Measurements from ENCODE around the gene MDH1B. TPM values are rescaled to one million over a fixed set of nuclear protein-coding genes. Genes with fewer than 3 reads are reported as not detected.

Gene MDH1B
- polyA plus RNA-seq, 1 of the 3 experiments (the other 2 are of a cell fraction): 1.7 TPM

DNA sequence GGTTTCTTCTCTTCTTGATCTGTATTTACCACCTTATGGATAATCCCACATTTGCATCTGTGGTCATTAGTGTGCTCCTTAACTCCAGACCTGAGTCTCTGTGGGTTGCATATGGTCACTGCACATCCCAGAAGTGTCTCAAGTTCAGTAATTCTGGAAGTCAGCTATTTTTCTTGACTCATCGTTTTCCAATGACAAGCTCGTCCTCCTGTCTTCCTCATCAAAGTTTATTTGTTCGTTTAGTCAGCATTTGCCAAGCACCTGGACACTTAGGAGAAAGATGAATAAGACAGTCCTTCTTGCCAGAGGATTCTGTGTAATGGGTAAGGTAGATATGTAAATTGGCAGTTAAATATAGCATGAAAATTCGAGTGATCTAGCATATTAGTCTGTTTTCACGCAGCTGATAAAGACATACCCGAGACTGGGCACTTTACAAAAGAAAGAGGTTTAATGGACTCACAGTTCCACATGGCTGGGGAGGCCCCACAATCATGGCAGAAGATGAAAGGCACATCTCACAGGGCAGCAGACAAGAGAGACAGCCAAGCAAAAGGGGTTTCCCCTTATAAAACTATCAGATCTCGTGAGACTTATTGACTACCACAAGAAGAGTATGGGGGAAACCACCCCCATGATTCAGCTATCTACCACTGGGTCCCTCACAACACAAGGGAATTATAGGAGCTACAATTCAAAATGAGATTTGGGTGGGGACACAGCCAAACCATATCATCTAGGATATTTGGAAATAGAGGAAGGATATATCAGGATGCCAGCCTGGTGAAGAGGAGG, 19.6 kb upstream of the MDH1B start:
- DNase-seq: no peak
- H3K36me3 ChIP-seq (replicated peaks in 1 of 2; ENCODE audit: control insufficient read depth in 1 of 2, insufficient read depth in 2 of 2, low read length in 1 of 2): peaks cover 60 to 84% of the 10 kb centered on the region in 2 experiments
- CTCF ChIA-PET: interaction anchor here (1.2 to 7.6 kb wide), 4 partner anchors 11 to 689 kb away, joined by 3 to 98 read pairs (median 38); no protein-coding TSS in a partner anchor

More for the DNA sequence above, 19.6 kb upstream of the MDH1B start:
- no peaks in the 10 kb centered on the region for H3K27me3 ChIP-seq (ENCODE audit: insufficient read depth)
- no peaks in the 10 kb centered on the region for H3K9me3 ChIP-seq
- H3F3A ChIP-seq (replicated peaks; ENCODE audit: insufficient read depth): peaks cover 3% of the 10 kb centered on the region
- H3K27ac ChIP-seq (ENCODE audit: low read depth in 2 of 2, low read length in 1 of 2): no peak overlapping the region
- POLR2A ChIA-PET: no interaction called here
- H3K79me2 ChIP-seq (ENCODE audit: insufficient read depth): peaks cover 13% of the 10 kb centered on the region; the same call in 1 of the 2 replicates
- no peak overlapping the region for H2AFZ ChIP-seq (ENCODE audit: low read depth)
- no peak overlapping the region for H3K4me3 ChIP-seq (ENCODE audit: low read depth in 2 of 2, low read length in 1 of 2)
- no peak for TF ChIP-seq RXRA (IDR thresholded peaks at IDR 0.05; ENCODE audit: borderline replicate concordance, low read depth)
- TF ChIP-seq MEF2A (IDR thresholded peaks at IDR 0.05; ENCODE audit: borderline replicate concordance, low read depth): no peak
- TF ChIP-seq, protein P1, sequence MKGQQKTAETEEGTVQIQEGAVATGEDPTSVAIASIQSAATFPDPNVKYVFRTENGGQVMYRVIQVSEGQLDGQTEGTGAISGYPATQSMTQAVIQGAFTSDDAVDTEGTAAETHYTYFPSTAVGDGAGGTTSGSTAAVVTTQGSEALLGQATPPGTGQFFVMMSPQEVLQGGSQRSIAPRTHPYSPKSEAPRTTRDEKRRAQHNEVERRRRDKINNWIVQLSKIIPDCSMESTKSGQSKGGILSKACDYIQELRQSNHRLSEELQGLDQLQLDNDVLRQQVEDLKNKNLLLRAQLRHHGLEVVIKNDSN (IDR thresholded peaks at IDR 0.05; ENCODE audit: borderline replicate concordance, low read depth): no peak
- no peak for TF ChIP-seq NRF1 (IDR thresholded peaks at IDR 0.05; ENCODE audit: low read depth, low read length)
- TF ChIP-seq, protein P2, sequence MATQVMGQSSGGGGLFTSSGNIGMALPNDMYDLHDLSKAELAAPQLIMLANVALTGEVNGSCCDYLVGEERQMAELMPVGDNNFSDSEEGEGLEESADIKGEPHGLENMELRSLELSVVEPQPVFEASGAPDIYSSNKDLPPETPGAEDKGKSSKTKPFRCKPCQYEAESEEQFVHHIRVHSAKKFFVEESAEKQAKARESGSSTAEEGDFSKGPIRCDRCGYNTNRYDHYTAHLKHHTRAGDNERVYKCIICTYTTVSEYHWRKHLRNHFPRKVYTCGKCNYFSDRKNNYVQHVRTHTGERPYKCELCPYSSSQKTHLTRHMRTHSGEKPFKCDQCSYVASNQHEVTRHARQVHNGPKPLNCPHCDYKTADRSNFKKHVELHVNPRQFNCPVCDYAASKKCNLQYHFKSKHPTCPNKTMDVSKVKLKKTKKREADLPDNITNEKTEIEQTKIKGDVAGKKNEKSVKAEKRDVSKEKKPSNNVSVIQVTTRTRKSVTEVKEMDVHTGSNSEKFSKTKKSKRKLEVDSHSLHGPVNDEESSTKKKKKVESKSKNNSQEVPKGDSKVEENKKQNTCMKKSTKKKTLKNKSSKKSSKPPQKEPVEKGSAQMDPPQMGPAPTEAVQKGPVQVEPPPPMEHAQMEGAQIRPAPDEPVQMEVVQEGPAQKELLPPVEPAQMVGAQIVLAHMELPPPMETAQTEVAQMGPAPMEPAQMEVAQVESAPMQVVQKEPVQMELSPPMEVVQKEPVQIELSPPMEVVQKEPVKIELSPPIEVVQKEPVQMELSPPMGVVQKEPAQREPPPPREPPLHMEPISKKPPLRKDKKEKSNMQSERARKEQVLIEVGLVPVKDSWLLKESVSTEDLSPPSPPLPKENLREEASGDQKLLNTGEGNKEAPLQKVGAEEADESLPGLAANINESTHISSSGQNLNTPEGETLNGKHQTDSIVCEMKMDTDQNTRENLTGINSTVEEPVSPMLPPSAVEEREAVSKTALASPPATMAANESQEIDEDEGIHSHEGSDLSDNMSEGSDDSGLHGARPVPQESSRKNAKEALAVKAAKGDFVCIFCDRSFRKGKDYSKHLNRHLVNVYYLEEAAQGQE (IDR thresholded peaks at IDR 0.05; ENCODE audit: low read depth, low read length): no peak
- no peak for TF ChIP-seq JUND (IDR thresholded peaks at IDR 0.05)
- no peak for TF ChIP-seq TEAD4 (IDR thresholded peaks at IDR 0.05; ENCODE audit: borderline replicate concordance, insufficient read depth)
- TF ChIP-seq EZH2phosphoT487 (IDR thresholded peaks at IDR 0.05; ENCODE audit: borderline replicate concordance, low read depth): no peak
- no peak for TF ChIP-seq FOSL2 (IDR thresholded peaks at IDR 0.05; ENCODE audit: borderline replicate concordance, low read depth)
- TF ChIP-seq RFX5 (IDR thresholded peaks at IDR 0.05; ENCODE audit: low read length): no peak
- TF ChIP-seq FOXM1 (IDR thresholded peaks at IDR 0.05; ENCODE audit: low read depth): no peak
- no peak for TF ChIP-seq YY1 (IDR thresholded peaks at IDR 0.05; ENCODE audit: low read depth)
- TF ChIP-seq EP300 (IDR thresholded peaks at IDR 0.05; ENCODE audit: borderline replicate concordance in 1 of 2, low read depth in 1 of 2, low read length in 1 of 2): no peak
- TF ChIP-seq ELF1 (IDR thresholded peaks at IDR 0.05): no peak
- no peak for TF ChIP-seq MAX (IDR thresholded peaks at IDR 0.05; ENCODE audit: low read depth)
- H3K4me2 ChIP-seq: no peak overlapping the region
- H3K9me2 ChIP-seq: no peaks in the 10 kb centered on the region
- no peaks in the 10 kb centered on the region for H4K20me1 ChIP-seq (ENCODE audit: insufficient read depth)
- H3K9ac ChIP-seq: no peak overlapping the region
- 92% methylated on average over 7 of the region's 7 CpGs for WGBS (ENCODE audit: low lambda C conversion rate)
- H3K4me1 ChIP-seq (ENCODE audit: control insufficient read depth in 1 of 2, insufficient read depth in 2 of 2, low read depth in 1 of 2, low read length in 1 of 2): peaks cover 0 to 8% of the 10 kb centered on the region in 2 experiments; a peak in 2 of 4 replicates
